Skeletal muscle tissue (tissue), 4 donors: ENCODE results near the gene RABL2B. TPM values are rescaled to one million over a fixed set of nuclear protein-coding genes. Genes with fewer than 3 reads are reported as not detected.

Source experiments
- H3K27ac ChIP-seq: one replicate; pipeline ENCODE4 v1.7.0; 2013; ENCODE audit warnings: mild to moderate bottlenecking, low read depth, low read length, inconsistent platforms
- H3K27me3 ChIP-seq, 3 donors: one replicate each; pipeline ENCODE4 v1.7.0; 2013; ENCODE audit warnings: low read length in 3 of 3; ENCODE audit not compliant: control insufficient read depth in 3 of 3, insufficient read depth in 3 of 3
- H3K36me3 ChIP-seq, 3 donors: one replicate each; pipeline ENCODE4 v1.7.0; 2013; ENCODE audit warnings: low read length in 3 of 3; ENCODE audit not compliant: control insufficient read depth in 3 of 3, insufficient read depth in 3 of 3
- H3K4me1 ChIP-seq, 3 donors: one replicate each; pipeline ENCODE4 v1.7.0; 2013; ENCODE audit warnings: low read length in 3 of 3, mild to moderate bottlenecking in 3 of 3; ENCODE audit not compliant: control insufficient read depth in 3 of 3, insufficient read depth in 3 of 3
- H3K4me3 ChIP-seq, 3 donors: one replicate each; pipeline ENCODE4 v1.7.0; 2013; ENCODE audit warnings: low read length in 3 of 3
- H3K9ac ChIP-seq, 3 donors: one replicate each; pipeline ENCODE4 v1.7.0; 2013; ENCODE audit warnings: low read length in 3 of 3, mild to moderate bottlenecking in 3 of 3, moderate library complexity in 2 of 3, low read depth in 1 of 3
- H3K9me3 ChIP-seq, 3 donors: one replicate each; pipeline ENCODE4 v1.7.0; 2013; ENCODE audit warnings: low read length in 3 of 3; ENCODE audit not compliant: control insufficient read depth in 3 of 3
- total RNA-seq: library from RNA; depleted of rRNA; stranded (reverse); fragments of >200 nt; gene quantifications from one replicate; pipeline ENCODE4 v1.2.3, GENCODE V29; 2014
- donor health status: Osteomylitis.

RABL2B gene
- total RNA-seq, 1 donor from 2014 or later: 3.7 TPM

DNA sequence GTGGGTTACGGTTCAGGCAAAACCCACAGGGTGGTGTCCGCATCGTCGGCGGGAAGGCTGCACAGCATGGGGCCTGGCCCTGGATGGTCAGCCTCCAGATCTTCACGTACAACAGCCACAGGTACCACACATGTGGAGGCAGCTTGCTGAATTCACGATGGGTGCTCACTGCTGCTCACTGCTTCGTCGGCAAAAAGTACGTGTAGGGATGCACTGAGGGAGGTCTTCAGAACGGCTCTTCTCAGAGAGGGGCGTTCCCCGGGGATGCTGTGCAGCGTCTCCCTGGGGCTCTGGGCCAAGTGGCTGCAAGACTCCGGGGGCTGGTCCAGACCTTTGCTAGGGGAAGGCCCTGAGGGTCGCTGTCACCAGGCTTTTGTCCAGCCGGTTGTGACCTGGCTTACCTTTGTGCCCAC, 44.2 kb downstream of the RABL2B start:
- H3K4me3 ChIP-seq: no peak overlapping the region
- H3K9me3 ChIP-seq: no peaks in the 10 kb centered on the region
- H3K9ac ChIP-seq: no peak overlapping the region
- H3K4me1 ChIP-seq: no peaks in the 10 kb centered on the region
- H3K36me3 ChIP-seq: no peaks in the 10 kb centered on the region
- peaks cover 3 to 19% (median 5%) of the 10 kb centered on the region in 3 donors for H3K27me3 ChIP-seq
- H3K27ac ChIP-seq: no peak overlapping the region

DNA sequence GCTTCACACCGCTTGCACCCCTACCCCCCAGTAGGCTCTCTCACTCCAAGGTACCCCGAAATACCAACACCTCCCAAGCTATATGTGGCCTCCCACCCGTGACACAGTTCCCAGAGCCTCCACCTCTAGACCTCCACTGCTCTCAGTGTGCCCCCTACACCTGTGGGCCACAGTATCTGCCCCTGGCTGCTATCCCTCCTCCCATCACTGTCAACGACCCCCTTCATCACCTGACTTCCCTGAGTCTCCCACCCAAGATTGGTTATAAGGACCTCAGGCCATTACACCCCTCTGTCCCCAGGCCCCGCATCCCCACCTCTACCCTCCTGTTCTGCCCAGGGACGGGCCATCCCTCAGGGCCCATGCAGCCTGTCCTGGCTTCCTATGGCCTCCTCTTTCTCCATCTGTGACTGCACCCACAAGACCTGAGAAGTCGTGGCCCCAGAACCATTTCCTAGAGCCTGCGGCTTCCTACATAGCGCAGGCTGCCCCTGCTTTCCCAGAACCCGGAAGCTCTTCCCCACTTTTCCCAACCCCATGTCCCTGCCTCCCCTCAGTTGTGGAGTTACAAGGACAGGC, 44.7 kb downstream of the RABL2B start:
- H3K4me3 ChIP-seq: no peak overlapping the region
- H3K36me3 ChIP-seq: no peaks in the 10 kb centered on the region
- no peak overlapping the region for H3K27ac ChIP-seq
- no peaks in the 10 kb centered on the region for H3K9me3 ChIP-seq
- H3K9ac ChIP-seq: no peak overlapping the region
- peaks cover 0 to 4% (median under 1%) of the 10 kb centered on the region in 3 donors for H3K4me1 ChIP-seq
- H3K27me3 ChIP-seq: peaks cover 3 to 23% (median 7%) of the 10 kb centered on the region in 3 donors

DNA sequence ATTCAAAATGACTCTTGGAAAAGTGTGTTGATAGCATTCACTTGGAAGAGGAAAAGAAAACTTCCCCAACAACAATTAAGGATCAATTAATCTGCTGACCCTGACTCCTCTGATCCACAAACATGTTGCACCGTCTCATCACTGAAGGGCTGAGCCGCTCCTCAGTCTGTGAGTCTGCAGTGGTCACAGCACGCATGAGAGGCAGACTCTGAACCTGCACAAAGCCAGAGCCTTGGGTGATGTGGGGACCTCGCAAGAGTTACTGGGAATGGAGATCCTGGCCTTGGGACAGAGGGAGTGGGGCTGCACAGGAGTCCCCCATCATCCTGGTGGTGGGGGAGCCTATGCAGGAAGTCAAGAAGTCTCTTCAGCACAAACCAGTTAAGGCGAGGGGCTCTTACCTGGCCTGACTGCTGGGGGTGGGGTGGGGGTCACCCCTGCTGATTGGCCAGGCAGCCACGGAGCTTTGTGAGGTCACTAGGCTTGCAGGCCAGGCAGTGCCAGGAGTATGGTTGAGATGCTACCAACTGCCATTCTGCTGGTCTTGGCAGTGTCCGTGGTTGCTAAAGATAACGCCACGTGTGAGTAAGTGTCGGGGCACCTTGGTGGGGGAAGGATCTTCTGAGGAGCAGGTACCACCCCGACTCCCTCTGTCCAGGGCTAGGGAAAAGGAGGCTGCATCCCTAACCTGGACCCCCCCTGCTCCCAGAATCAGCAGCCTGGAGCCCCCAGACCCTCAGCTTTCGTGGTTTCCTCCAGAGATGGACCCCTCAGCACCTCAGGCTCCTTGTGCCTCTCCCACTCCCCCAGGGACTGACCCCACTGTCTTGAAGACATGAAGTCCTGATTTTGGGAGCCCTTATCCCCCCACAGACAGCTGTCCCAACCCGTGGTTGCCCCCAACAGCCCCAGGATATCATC, 45.4 kb downstream of the RABL2B start, which contains the start of gene ACR:
TSS of gene ACR (plus strand) at position 477 of the 921 bp plus-strand sequence. CDS start at position 509, 32 bp downstream.
- Histone ChIP-seq H3K27ac (no peak within 1 kb of the TSS), H3K4me3 (no peak within 1 kb of the TSS), H3K9me3 (no peaks in the 10 kb centered on the region), H3K27me3 (peaks cover 3 to 28% (median 10%) of the 10 kb centered on the region in 3 donors), H3K9ac (no peak within 1 kb of the TSS), H3K36me3 (no peaks in the 10 kb centered on the region), H3K4me1 (peaks cover 3 to 11% (median 7%) of the 10 kb centered on the region in 3 donors)

DNA sequence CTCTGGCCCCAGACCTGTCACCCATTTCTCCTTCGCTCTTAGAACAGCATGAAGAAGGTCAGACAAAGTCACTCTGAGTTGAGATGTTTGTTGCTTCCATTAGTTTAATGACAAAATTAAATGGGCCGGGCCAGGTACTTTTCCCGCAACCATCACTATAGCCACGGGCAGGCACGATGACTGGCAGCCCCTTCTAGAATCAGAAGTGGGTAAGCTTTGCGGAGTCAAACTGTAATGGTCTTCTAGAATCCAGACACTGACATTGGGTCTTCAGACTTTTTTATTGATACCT, 47.8 kb downstream of the RABL2B start:
- Histone ChIP-seq H3K4me3 (no peak overlapping the region), H3K9me3 (no peaks in the 10 kb centered on the region), H3K36me3 (no peaks in the 10 kb centered on the region), H3K27ac (no peak overlapping the region), H3K4me1 (peaks cover 6 to 12% (median 11%) of the 10 kb centered on the region in 3 donors), H3K27me3 (peaks cover 10 to 37% (median 11%) of the 10 kb centered on the region in 3 donors), H3K9ac (no peak overlapping the region)

DNA sequence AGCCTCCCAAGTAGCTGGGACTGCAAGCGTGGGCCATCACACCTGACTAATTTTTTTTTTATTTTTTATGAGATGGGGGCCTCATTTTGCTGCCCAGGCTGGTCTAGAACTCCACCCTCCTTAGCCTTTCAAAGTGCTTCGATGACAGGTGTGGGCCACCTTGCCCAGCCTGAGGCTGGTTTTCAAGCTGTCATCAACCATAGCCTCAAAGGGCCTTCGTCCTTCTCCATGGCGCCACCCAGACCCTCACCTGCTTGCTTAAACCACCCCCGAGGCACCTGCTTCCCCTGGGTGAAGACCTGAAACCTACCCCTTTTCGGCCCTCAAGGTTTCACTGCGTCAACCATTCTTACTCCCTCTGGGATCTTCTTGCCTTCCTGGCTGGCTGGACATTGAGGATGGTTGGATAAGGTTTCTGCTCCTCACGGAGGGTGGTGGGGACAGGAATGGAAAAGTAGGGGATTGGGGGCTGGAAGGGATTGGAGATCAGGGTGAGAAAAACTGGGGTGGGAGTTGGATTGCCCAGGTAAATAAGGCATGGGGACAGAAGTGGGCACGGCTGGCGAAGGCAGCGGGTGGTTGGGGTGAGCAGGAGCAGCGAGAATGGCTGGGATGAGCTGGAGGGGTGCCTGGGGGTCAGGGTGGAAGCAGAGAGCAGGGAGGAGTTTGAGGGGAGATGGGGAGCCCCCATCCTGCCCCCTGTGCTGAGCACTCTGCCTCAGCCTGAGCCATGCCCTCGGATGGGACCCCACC, 48.3 kb downstream of the RABL2B start:
- Histone ChIP-seq H3K27me3 (peaks cover 13 to 39% (median 13%) of the 10 kb centered on the region in 3 donors), H3K4me3 (no peak overlapping the region), H3K9me3 (no peaks in the 10 kb centered on the region), H3K4me1 (peaks cover 6 to 12% (median 11%) of the 10 kb centered on the region in 3 donors), H3K27ac (no peak overlapping the region), H3K9ac (no peak overlapping the region), H3K36me3 (no peaks in the 10 kb centered on the region)

DNA sequence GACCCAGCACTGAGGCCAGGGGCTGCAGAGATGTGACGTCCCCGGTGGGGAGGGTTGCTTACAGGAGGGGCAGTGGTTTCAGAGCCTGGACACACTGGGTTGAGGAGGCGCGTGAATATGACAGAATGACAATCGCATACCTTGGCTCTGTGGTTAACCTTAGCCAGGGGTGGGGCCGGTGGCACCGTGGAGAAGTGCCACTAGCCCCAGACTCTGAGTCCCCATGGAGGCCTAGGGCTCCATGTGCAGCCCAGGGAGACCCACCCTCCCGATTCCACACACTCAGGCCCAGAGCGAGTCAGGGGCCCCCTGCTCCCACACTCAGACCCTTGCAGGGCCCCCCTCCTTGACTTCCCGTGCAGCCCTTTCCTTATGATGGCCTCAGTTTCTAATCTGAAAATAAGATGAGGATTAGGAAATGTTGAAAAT, 49.1 kb downstream of the RABL2B start:
- Histone ChIP-seq H3K36me3 (peaks cover 0 to 2% (median 0%) of the 10 kb centered on the region in 3 donors), H3K27me3 (peaks cover 20 to 47% (median 21%) of the 10 kb centered on the region in 3 donors), H3K9ac (no peak overlapping the region), H3K9me3 (no peaks in the 10 kb centered on the region), H3K4me3 (no peak overlapping the region), H3K4me1 (peaks cover 11 to 12% (median 11%) of the 10 kb centered on the region in 3 donors), H3K27ac (no peak overlapping the region)

DNA sequence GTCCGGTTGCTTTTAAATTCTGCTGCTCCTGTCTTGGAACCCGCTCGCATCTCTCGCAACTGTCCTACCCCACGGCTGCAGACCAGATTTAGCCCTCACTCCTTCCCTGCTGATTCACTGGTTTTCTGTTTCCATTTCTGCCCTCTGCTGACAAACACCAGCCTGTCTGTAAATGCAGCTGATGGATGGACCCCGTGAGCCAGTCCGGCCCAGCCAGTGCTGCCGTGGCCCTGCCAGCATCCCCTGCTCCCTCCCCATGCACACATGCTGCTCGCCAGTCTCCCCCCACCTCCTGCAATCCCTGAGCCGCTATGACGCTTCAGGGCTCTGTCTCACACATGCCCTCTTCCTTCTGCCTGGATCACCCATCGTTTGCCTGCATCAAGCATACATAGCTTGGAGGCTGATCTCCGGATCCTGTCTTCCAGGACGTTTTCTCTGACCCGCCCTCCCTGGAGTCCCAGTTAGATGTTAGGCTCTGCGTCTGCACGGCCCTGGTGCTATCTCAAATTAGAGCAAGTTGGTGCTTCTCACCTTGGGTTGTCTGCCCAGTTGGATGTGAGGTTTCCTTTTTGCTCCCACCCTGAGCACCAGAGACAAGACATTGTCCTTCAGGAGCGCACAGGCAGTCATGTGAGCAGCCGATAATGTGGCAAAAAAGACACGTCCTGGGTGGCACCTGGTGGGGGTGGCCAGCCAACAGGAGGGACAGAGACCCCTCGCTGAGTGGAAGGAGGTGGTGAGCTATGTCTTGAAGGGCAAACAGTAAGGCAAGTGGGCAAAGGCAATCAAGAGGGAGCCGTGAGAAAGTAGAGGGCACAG, 49.7 kb downstream of the RABL2B start:
- peaks cover 0 to 2% (median 0%) of the 10 kb centered on the region in 3 donors for H3K36me3 ChIP-seq
- peaks cover 20 to 45% (median 21%) of the 10 kb centered on the region in 3 donors for H3K27me3 ChIP-seq
- peaks cover 11 to 12% (median 11%) of the 10 kb centered on the region in 3 donors for H3K4me1 ChIP-seq
- H3K27ac ChIP-seq: no peak overlapping the region
- no peak overlapping the region for H3K4me3 ChIP-seq
- H3K9me3 ChIP-seq: no peaks in the 10 kb centered on the region
- peak overlapping the region in 1 of 3 donors; percentile 37 for H3K9ac ChIP-seq

DNA sequence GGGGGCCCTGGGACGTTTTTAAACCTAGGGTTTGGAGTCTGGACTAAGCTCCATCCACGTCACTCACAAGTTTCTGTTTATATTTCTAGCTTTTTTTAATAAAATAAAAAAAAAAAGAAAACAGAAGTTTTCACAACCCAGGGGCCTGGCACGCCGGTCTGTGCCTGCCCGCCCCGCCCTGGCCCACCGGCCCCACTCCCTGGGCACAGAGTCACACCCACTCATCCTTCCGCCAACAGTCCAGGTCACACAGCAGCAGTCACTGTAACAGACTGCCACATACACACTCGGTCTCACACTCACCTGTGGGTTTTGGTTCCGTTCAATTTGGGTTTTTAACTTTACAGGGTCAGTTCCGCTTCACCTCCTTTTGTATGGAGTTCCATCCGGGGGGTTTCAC, 50.8 kb downstream of the RABL2B start:
- Histone ChIP-seq H3K27me3 (peaks cover 19 to 44% (median 20%) of the 10 kb centered on the region in 3 donors), H3K9me3 (no peaks in the 10 kb centered on the region), H3K4me1 (peaks cover 11 to 12% (median 11%) of the 10 kb centered on the region in 3 donors), H3K9ac (no peak overlapping the region), H3K36me3 (peaks cover 0 to 2% (median 0%) of the 10 kb centered on the region in 3 donors), H3K27ac (no peak overlapping the region), H3K4me3 (no peak overlapping the region)
